PC-9 (cell line): Measurements from ENCODE around the gene GUK1.

Experiments
- CTCF ChIP-seq: fragments of 200-600 bp; sonication (generic); conservative IDR thresholded peaks from 2 replicates; pipeline ENCODE4 v1.6.1; 2017; ENCODE audit warnings: mixed run types, antibody characterized with exemption, mild to moderate bottlenecking, moderate library complexity
- EZH2 ChIP-seq: fragments of 200-600 bp; sonication (generic); IDR thresholded peaks from 2 replicates; pipeline ENCODE4 v1.8.0; 2017; ENCODE audit warnings: antibody characterized with exemption, low read depth

GRCh38 chr1:228108742-228109072 is 31.4 kb upstream of the GUK1 start:
- TF ChIP-seq CTCF = no peak
- TF ChIP-seq EZH2 = no peak
